GM13977 (cell line): Measurements from ENCODE around the gene CD55.

Experiments
- DNase-seq: peaks from one replicate; pipeline ENCODE4 v3.0.0; 2012; ENCODE audit warnings: low spot score
- in situ Hi-C: fragments of 300-500 bp; cut with MboI; formaldehyde crosslinking; loops from one replicate; pipeline ENCODE4 v1.12.0; 2022; ENCODE audit warnings: low sequenced_read_pairs, low pct_unique_long_range_greater_than_20kb, mixed read lengths, inconsistent platforms; ENCODE audit not compliant: unreplicated experiment
- TF ChIP-seq, protein P1 (sequence below): IDR thresholded peaks from 2 replicates; pipeline ENCODE4 v1.5.1; 2012; ENCODE audit warnings: mild to moderate bottlenecking, control low read depth; ENCODE audit not compliant: insufficient read depth; ENCODE audit errors: extremely low read depth, missing control alignments

CD55 gene

DNA sequence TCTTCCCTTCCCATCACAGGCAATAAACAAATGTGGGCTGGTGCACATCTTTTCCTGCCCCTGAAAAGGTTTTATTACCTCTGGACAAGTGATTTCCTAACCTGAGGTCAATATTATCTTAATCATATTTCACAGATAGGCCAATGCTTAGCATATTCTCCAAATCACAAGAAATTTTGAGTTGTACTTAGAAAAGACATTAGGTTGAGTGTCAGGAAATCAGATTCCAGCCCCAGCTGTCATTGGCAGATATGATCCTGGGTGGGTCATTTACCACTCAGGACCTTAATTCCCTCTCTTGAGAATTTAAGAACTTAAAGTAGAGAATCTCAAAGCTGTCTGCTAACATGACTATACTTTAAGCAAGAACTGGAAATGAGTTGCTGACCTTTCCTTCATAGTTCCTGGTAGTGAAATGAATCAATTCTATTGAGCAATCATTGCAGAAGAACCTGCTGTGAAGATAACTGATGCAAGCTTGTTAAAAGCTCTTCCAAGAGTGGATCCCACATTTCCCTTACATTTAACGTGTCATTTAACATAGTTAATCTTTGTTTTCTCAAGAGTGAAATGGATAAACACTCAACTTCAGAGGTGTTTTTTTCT is 86.3 kb downstream of the CD55 start:
- DNase-seq: peak; percentile 21
- TF ChIP-seq, protein P1, sequence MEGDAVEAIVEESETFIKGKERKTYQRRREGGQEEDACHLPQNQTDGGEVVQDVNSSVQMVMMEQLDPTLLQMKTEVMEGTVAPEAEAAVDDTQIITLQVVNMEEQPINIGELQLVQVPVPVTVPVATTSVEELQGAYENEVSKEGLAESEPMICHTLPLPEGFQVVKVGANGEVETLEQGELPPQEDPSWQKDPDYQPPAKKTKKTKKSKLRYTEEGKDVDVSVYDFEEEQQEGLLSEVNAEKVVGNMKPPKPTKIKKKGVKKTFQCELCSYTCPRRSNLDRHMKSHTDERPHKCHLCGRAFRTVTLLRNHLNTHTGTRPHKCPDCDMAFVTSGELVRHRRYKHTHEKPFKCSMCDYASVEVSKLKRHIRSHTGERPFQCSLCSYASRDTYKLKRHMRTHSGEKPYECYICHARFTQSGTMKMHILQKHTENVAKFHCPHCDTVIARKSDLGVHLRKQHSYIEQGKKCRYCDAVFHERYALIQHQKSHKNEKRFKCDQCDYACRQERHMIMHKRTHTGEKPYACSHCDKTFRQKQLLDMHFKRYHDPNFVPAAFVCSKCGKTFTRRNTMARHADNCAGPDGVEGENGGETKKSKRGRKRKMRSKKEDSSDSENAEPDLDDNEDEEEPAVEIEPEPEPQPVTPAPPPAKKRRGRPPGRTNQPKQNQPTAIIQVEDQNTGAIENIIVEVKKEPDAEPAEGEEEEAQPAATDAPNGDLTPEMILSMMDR: no peak
- in situ Hi-C loops: loop anchor here (10.0 kb wide), 1 partner anchor 333 kb away; no protein-coding TSS in a partner anchor
